ENCODE measurements around the gene TOMM5. TPM values are rescaled to one million over a fixed set of nuclear protein-coding genes. Genes with fewer than 3 reads are reported as not detected.

Gene TOMM5
- polyA plus RNA-seq, 1 of the 3 experiments (the other 2 are of a cell fraction), result 255 TPM

- Histone ChIP-seq H3K4me1 (ENCODE audit: control insufficient read depth in 1 of 2, insufficient read depth in 2 of 2, low read depth in 1 of 2, low read length in 1 of 2) (peaks cover 9 to 14% of the 10 kb centered on the region in 2 experiments; a peak in 3 of 4 replicates), H3K4me3 (ENCODE audit: low read depth in 2 of 2, low read length in 1 of 2) (no peak overlapping the region), H3K79me2 (ENCODE audit: insufficient read depth) (peaks cover 37% of the 10 kb centered on the region), H2AFZ (ENCODE audit: low read depth) (peak overlapping the region; percentile 88; the same call in 1 of the 2 replicates), H3K9me2 (no peaks in the 10 kb centered on the region), H3K9me3 (no peaks in the 10 kb centered on the region), H4K20me1 (ENCODE audit: insufficient read depth) (peaks cover 20% of the 10 kb centered on the region), H3K9ac (no peak overlapping the region), H3K27ac (ENCODE audit: low read depth in 2 of 2, low read length in 1 of 2) (no peak overlapping the region), H3K36me3 (replicated peaks in 1 of 2; ENCODE audit: control insufficient read depth in 1 of 2, insufficient read depth in 2 of 2, low read length in 1 of 2) (peaks cover 4 to 9% of the 10 kb centered on the region in 2 experiments), H3K4me2 (peak overlapping the region; percentile 46; the same call in 1 of the 2 replicates), H3F3A (replicated peaks; ENCODE audit: insufficient read depth) (peaks cover 6% of the 10 kb centered on the region), H3K27me3 (ENCODE audit: insufficient read depth) (no peaks in the 10 kb centered on the region)
- POLR2A ChIA-PET, result no interaction called here
- WGBS (ENCODE audit: low lambda C conversion rate), result 90% methylated on average over 6 of the region's 6 CpGs
- CTCF ChIA-PET, result interaction anchor here (0.7 to 5.5 kb wide), 10 partner anchors 9 to 112 kb away, joined by 3 to 39 read pairs (median 3); no protein-coding TSS in a partner anchor
- TF ChIP-seq JUND (IDR thresholded peaks at IDR 0.05) (no peak), GABPA (IDR thresholded peaks at IDR 0.05; ENCODE audit: low read depth) (0 out of 2 replicates have a peak, but pooled peaks have one; percentile 6), USF1 (IDR thresholded peaks at IDR 0.05; ENCODE audit: borderline replicate concordance, low read depth) (no peak), SIN3A (IDR thresholded peaks at IDR 0.05; ENCODE audit: borderline replicate concordance, low read depth, low read length) (no peak)
- no peak for DNase-seq
Observed at GRCh38 chr9:37593883-37594448, 1.6 kb upstream of the TOMM5 start.

GRCh38 chr9:37587521-37587920 is 4.9 kb downstream of the TOMM5 start:
- H3K9me3 ChIP-seq, result no peaks in the 10 kb centered on the region
- no peaks in the 10 kb centered on the region for H3K27me3 ChIP-seq (ENCODE audit: insufficient read depth)
- CTCF ChIA-PET, result no interaction called here
- peaks cover 60 to 66% of the 10 kb centered on the region in 2 experiments for H3K36me3 ChIP-seq (replicated peaks in 1 of 2; ENCODE audit: control insufficient read depth in 1 of 2, insufficient read depth in 2 of 2, low read length in 1 of 2)
- H3K27ac ChIP-seq (ENCODE audit: low read depth in 2 of 2, low read length in 1 of 2), result no peak overlapping the region
- no peak overlapping the region for H3K9ac ChIP-seq
- peaks cover 89% of the 10 kb centered on the region for H3K79me2 ChIP-seq (ENCODE audit: insufficient read depth)
- H4K20me1 ChIP-seq (ENCODE audit: insufficient read depth), result peaks cover 21% of the 10 kb centered on the region
- H3F3A ChIP-seq (replicated peaks; ENCODE audit: insufficient read depth), result peaks cover 25% of the 10 kb centered on the region
- 98% methylated on average over 4 of the region's 4 CpGs for WGBS (ENCODE audit: low lambda C conversion rate)
- H3K4me1 ChIP-seq (ENCODE audit: control insufficient read depth in 1 of 2, insufficient read depth in 2 of 2, low read depth in 1 of 2, low read length in 1 of 2), result peaks cover 9 to 12% of the 10 kb centered on the region in 2 experiments; a peak in 3 of 4 replicates
- no peak overlapping the region for H3K4me3 ChIP-seq (ENCODE audit: low read depth in 2 of 2, low read length in 1 of 2)
- POLR2A ChIA-PET, result no interaction called here
- H3K4me2 ChIP-seq, result no peak overlapping the region
- no peak overlapping the region for H2AFZ ChIP-seq (ENCODE audit: low read depth)
- TF ChIP-seq USF2 (IDR thresholded peaks at IDR 0.05; ENCODE audit: borderline replicate concordance, low read depth, low read length), result no peak
- TF ChIP-seq RCOR1 (IDR thresholded peaks at IDR 0.05; ENCODE audit: low read length), result no peak
- no peak for TF ChIP-seq RFX5 (IDR thresholded peaks at IDR 0.05; ENCODE audit: low read length)
- no peak for TF ChIP-seq EP300 (IDR thresholded peaks at IDR 0.05; ENCODE audit: borderline replicate concordance in 1 of 2, low read depth in 1 of 2, low read length in 1 of 2)
- TF ChIP-seq TAF1 (IDR thresholded peaks at IDR 0.05; ENCODE audit: borderline replicate concordance, low read depth, low read length), result no peak
- TF ChIP-seq IRF3 (IDR thresholded peaks at IDR 0.05; ENCODE audit: low read depth, low read length), result no peak
- no peak for TF ChIP-seq TEAD4 (IDR thresholded peaks at IDR 0.05; ENCODE audit: borderline replicate concordance, insufficient read depth)
- TF ChIP-seq RXRA (IDR thresholded peaks at IDR 0.05; ENCODE audit: borderline replicate concordance, low read depth), result no peak
- no peak for TF ChIP-seq POLR2AphosphoS5 (IDR thresholded peaks at IDR 0.05; ENCODE audit: low read depth, low read length)
- no peak for TF ChIP-seq YY1 (IDR thresholded peaks at IDR 0.05; ENCODE audit: low read depth)
- no peak for TF ChIP-seq SMC3 (IDR thresholded peaks at IDR 0.05; ENCODE audit: low read depth, low read length)
- no peak for TF ChIP-seq FOXJ3 (CRISPR knock-in tag; IDR thresholded peaks at IDR 0.05)
- TF ChIP-seq RAD21 (IDR thresholded peaks at IDR 0.05; ENCODE audit: low read length), result no peak
- TF ChIP-seq USF1 (IDR thresholded peaks at IDR 0.05; ENCODE audit: borderline replicate concordance, low read depth), result no peak
- TF ChIP-seq ZBTB33 (IDR thresholded peaks at IDR 0.05; ENCODE audit: borderline replicate concordance, low read depth), result no peak
- TF ChIP-seq GABPA (IDR thresholded peaks at IDR 0.05; ENCODE audit: low read depth), result no peak
- TF ChIP-seq CTCF (IDR thresholded peaks at IDR 0.05), result no peak
- no peak for TF ChIP-seq FOXM1 (IDR thresholded peaks at IDR 0.05; ENCODE audit: low read depth)
- DNase-seq, result no peak
- no peaks in the 10 kb centered on the region for H3K9me2 ChIP-seq
